Measurements from ENCODE around the gene MAPKAP1.

The MAPKAP1 gene

GRCh38 chr9:125630436-125630835 lies 76.6 kb downstream of the MAPKAP1 start:
- H3K27ac ChIP-seq, result no peak overlapping the region
- no peak for TF ChIP-seq ZFX (IDR thresholded peaks at IDR 0.05; ENCODE audit: borderline replicate concordance)
- TF ChIP-seq, protein P1, sequence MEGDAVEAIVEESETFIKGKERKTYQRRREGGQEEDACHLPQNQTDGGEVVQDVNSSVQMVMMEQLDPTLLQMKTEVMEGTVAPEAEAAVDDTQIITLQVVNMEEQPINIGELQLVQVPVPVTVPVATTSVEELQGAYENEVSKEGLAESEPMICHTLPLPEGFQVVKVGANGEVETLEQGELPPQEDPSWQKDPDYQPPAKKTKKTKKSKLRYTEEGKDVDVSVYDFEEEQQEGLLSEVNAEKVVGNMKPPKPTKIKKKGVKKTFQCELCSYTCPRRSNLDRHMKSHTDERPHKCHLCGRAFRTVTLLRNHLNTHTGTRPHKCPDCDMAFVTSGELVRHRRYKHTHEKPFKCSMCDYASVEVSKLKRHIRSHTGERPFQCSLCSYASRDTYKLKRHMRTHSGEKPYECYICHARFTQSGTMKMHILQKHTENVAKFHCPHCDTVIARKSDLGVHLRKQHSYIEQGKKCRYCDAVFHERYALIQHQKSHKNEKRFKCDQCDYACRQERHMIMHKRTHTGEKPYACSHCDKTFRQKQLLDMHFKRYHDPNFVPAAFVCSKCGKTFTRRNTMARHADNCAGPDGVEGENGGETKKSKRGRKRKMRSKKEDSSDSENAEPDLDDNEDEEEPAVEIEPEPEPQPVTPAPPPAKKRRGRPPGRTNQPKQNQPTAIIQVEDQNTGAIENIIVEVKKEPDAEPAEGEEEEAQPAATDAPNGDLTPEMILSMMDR (IDR thresholded peaks at IDR 0.05), result no peak

- TF ChIP-seq, protein P1 (IDR thresholded peaks at IDR 0.05), result no peak
- no peak for TF ChIP-seq ZFX (IDR thresholded peaks at IDR 0.05; ENCODE audit: borderline replicate concordance)
- H3K27ac ChIP-seq, result no peak overlapping the region
Observed at GRCh38 chr9:125629446-125629845, 77.6 kb downstream of the MAPKAP1 start.

GRCh38 chr9:125626187-125626586 lies 80.8 kb downstream of the MAPKAP1 start:
- no peak overlapping the region for H3K27ac ChIP-seq
- TF ChIP-seq, protein P1 (IDR thresholded peaks at IDR 0.05), result no peak
- no peak for TF ChIP-seq ZFX (IDR thresholded peaks at IDR 0.05; ENCODE audit: borderline replicate concordance)

DNA sequence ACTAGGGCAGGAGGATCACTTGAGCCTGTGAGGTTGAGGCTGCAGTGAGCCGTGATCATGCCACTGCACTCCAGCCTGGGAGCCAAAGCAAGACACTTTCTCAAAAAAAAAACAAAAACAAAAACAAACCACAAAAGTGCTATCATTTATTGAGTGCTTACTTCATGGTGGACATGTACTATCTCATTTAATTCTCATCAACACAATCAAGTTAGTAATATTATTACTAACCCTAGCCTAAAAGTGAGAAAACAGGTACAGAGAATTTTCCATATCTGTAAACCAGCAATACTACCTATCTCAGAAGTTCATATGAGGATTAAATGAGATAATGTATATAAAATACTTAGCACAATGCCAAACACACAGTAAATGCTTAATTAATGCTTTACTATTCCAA lies 85.8 kb downstream of the MAPKAP1 start:
- no peak for TF ChIP-seq ZFX (IDR thresholded peaks at IDR 0.05; ENCODE audit: borderline replicate concordance)
- TF ChIP-seq, protein P1 (IDR thresholded peaks at IDR 0.05), result no peak
- H3K27ac ChIP-seq, result no peak overlapping the region

DNA sequence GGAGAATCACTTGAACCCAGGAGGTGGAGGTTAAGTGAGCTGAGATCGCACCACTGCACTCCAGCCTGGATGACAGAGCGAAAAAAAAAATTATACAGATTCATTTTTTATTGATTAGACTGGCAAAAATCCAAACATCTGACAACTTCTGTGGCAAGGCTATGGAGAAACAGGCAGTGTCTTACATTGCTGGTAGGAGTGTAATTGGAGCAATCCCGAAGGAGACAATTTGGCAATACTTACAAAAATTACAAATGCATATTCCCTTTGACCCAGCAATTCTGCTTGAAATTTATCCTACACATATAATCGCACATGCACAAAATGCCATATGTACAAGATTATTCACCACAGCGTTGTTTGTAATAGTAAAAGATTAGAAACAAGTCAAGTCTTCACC lies 86.8 kb downstream of the MAPKAP1 start:
- no peak overlapping the region for H3K27ac ChIP-seq
- TF ChIP-seq, protein P1 (IDR thresholded peaks at IDR 0.05), result no peak
- no peak for TF ChIP-seq ZFX (IDR thresholded peaks at IDR 0.05; ENCODE audit: borderline replicate concordance)

DNA sequence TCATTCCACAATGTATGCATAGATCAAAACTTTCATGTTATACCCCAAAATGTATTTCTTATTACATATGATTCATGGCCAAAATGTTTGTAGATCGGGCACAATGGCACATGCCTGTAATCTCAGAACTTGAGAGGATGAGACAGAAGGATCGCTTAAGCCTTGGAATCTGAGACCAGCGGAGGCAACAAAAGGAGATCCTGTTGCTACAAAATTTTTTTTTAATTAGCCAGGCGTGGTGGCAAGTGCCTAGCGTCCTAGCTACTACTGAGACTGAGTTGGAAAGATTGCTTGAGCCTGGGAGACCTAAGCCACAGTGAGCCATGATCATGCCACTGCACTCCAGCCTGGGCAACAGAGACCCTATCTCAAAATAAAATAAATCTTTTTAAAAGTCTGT lies 89.9 kb downstream of the MAPKAP1 start:
- no peak overlapping the region for H3K27ac ChIP-seq
- no peak for TF ChIP-seq ZFX (IDR thresholded peaks at IDR 0.05; ENCODE audit: borderline replicate concordance)
- TF ChIP-seq, protein P1 (IDR thresholded peaks at IDR 0.05), result no peak

- no peak overlapping the region for H3K27ac ChIP-seq
Observed at GRCh38 chr9:125613141-125613540, 93.9 kb downstream of the MAPKAP1 start.

More at GRCh38 chr9:125613141-125613540, 93.9 kb downstream of the MAPKAP1 start:
- TF ChIP-seq, protein P1 (IDR thresholded peaks at IDR 0.05), result no peak
- no peak for TF ChIP-seq ZFX (IDR thresholded peaks at IDR 0.05; ENCODE audit: borderline replicate concordance)

Measured in 22Rv1 (cell line).